ENCODE measurements around the gene IFNK.

IFNK gene

GRCh38 chr9:27573634-27574590, 49.8 kb downstream of the IFNK start:
- peak; percentile 98 for DNase-seq (ENCODE audit: low read depth)
